ENCODE data around the gene GOLGB1. TPM values are rescaled to one million over a fixed set of nuclear protein-coding genes. Genes with fewer than 3 reads are reported as not detected.

The GOLGB1 gene
- total RNA-seq, 1 donor from 2014 or later: 23.6 TPM

- Mint-ChIP-seq H3K4me1 (ENCODE audit: low read depth) (peaks cover 38% of the 10 kb centered on the region), H3K27ac (no peak overlapping the region), H3K36me3 (ENCODE audit: low read depth) (peaks cover 60% of the 10 kb centered on the region), H3K4me3 (no peak overlapping the region), H3K9me3 (no peaks in the 10 kb centered on the region), H3K27me3 (ENCODE audit: insufficient read depth) (no peaks in the 10 kb centered on the region)
- DNase-seq (ENCODE audit: low spot score): no peak
- intact Hi-C loops (cut with micrococcal nuclease): loop anchor here (5.0 kb wide), 2 partner anchors 1130 to 1540 kb away; partner anchors contain the start of genes HSPBAP1 and SEC22A
These were observed 86.8 kb downstream of the GOLGB1 start for GRCh38 chr3:121662742-121663141.

DNA sequence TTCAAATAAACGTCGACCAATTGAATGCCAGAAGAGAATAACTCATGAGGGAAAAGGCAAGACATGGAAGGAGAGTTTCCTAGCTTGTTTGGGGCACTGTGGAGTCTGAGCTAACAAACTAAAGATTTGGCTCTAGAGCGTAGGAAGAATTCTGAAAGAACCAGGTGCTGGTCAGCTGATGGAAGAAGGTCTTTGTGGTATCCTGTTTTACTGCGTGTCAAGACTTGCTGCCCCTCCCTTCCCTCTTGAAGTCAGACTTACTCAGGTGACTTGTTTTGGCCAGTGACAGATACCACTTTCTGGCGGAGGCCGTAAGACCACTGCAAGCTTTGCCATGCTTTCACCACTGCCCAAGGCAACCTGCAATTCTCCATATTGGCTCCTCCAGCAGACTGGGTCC lies 88.2 kb downstream of the GOLGB1 start:
- Mint-ChIP-seq H3K27me3 (ENCODE audit: insufficient read depth) (no peaks in the 10 kb centered on the region), H3K9me3 (no peaks in the 10 kb centered on the region), H3K27ac (peak overlapping the region; percentile 99), H3K4me3 (peak overlapping the region; percentile 95), H3K36me3 (ENCODE audit: low read depth) (peaks cover 66% of the 10 kb centered on the region), H3K4me1 (ENCODE audit: low read depth) (peaks cover 51% of the 10 kb centered on the region)
- DNase-seq (ENCODE audit: low spot score): no peak
- intact Hi-C loops (cut with micrococcal nuclease): loop anchor here (2.0 to 5.0 kb wide), 3 partner anchors 29 to 1541 kb away; partner anchors contain the start of genes HSPBAP1 and SEC22A

DNA sequence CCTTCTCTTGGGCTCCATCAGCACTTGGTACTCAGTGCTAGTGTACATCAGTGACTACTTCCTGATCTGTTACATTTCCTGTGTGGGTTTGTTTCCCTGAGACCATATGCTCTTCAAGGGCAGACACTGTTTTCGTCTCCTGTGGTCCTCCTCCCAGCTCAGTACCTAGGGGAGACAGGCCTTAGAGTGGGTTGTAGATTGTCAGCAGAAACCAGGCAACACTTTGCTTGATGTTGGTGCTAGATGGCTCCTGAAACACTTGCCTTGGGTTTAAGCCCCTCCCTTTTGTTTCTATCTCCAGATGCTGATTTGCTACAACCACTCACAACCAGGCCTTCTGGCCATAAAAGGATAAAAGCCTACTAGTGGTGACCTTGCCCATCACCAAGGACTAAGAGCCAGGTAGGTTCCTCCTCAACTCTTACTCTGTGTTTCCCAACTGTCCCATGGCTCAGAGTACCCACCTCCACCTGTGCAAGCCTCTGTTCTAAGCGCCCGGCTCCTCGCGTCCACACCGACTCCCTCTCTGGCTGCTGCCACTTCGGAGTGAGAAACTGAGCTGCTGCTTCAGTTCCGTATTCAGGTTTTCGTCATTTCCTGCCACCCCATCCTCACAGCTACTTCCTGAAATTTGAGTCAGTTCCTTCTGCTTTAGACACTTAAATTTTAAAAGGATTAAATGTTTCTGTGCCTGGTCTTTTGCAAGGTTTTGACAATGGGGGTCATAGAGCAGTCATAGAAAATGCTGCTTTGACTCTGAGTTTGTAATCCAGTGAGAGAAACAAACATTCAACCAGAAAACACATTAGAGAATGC lies 89.0 kb downstream of the GOLGB1 start, which contains the start of gene HCLS1:
HCLS1 (minus strand) TSS at position 548 of the 816 bp plus-strand sequence. CDS start 2,556 bp downstream, outside the sequence.
- Mint-ChIP-seq H3K27ac (peak within 1 kb of the TSS; percentile 99), H3K4me3 (peak within 1 kb of the TSS; percentile 95), H3K27me3 (ENCODE audit: insufficient read depth) (no peaks in the 10 kb centered on the region), H3K9me3 (no peaks in the 10 kb centered on the region), H3K4me1 (ENCODE audit: low read depth) (peaks cover 57% of the 10 kb centered on the region), H3K36me3 (ENCODE audit: low read depth) (peaks cover 64% of the 10 kb centered on the region)
- DNase-seq (ENCODE audit: low spot score): peak; percentile 73
- intact Hi-C loops (cut with micrococcal nuclease): loop anchor here (1.0 to 5.0 kb wide), 8 partner anchors 30 to 1542 kb away; partner anchors contain the start of genes EAF2, GOLGB1, HSPBAP1 and IQCB1

GRCh38 chr3:121659586-121659985 lies 90.0 kb downstream of the GOLGB1 start:
- Mint-ChIP-seq H3K36me3 (ENCODE audit: low read depth) (peaks cover 60% of the 10 kb centered on the region), H3K4me1 (ENCODE audit: low read depth) (peaks cover 67% of the 10 kb centered on the region), H3K27ac (peak overlapping the region; percentile 99), H3K27me3 (ENCODE audit: insufficient read depth) (no peaks in the 10 kb centered on the region), H3K9me3 (no peaks in the 10 kb centered on the region), H3K4me3 (peak overlapping the region; percentile 95)
- no peak for DNase-seq (ENCODE audit: low spot score)
- intact Hi-C loops (cut with micrococcal nuclease): no loop called here

- Mint-ChIP-seq H3K4me1 (ENCODE audit: low read depth) (peaks cover 74% of the 10 kb centered on the region), H3K27me3 (ENCODE audit: insufficient read depth) (no peaks in the 10 kb centered on the region), H3K9me3 (no peaks in the 10 kb centered on the region), H3K27ac (peak overlapping the region; percentile 99), H3K36me3 (ENCODE audit: low read depth) (peaks cover 61% of the 10 kb centered on the region), H3K4me3 (peak overlapping the region; percentile 95)
- intact Hi-C loops (cut with micrococcal nuclease): no loop called here
- no peak for DNase-seq (ENCODE audit: low spot score)
These were observed 90.7 kb downstream of the GOLGB1 start for GRCh38 chr3:121658716-121659435.

- H3K4me1 Mint-ChIP-seq (ENCODE audit: low read depth): peaks cover 87% of the 10 kb centered on the region
- DNase-seq (ENCODE audit: low spot score): peak; percentile 9
- peak overlapping the region; percentile 79 for H3K27ac Mint-ChIP-seq
- no peaks in the 10 kb centered on the region for H3K27me3 Mint-ChIP-seq (ENCODE audit: insufficient read depth)
- no peaks in the 10 kb centered on the region for H3K9me3 Mint-ChIP-seq
- H3K36me3 Mint-ChIP-seq (ENCODE audit: low read depth): peaks cover 63% of the 10 kb centered on the region
- intact Hi-C loops (cut with micrococcal nuclease): loop anchor here (1.0 to 5.0 kb wide), 5 partner anchors 95 to 1562 kb away; partner anchors contain the start of genes FAM162A, GOLGB1, GSK3B and MIX23
- peak overlapping the region; percentile 50 for H3K4me3 Mint-ChIP-seq
These were observed 94.8 kb downstream of the GOLGB1 start for GRCh38 chr3:121654493-121655385.

- H3K27ac Mint-ChIP-seq: no peak overlapping the region
- H3K4me3 Mint-ChIP-seq: no peak overlapping the region
- no peaks in the 10 kb centered on the region for H3K27me3 Mint-ChIP-seq (ENCODE audit: insufficient read depth)
- no peaks in the 10 kb centered on the region for H3K9me3 Mint-ChIP-seq
- peaks cover 67% of the 10 kb centered on the region for H3K4me1 Mint-ChIP-seq (ENCODE audit: low read depth)
- intact Hi-C loops (cut with micrococcal nuclease): loop anchor here (5.0 kb wide), 4 partner anchors 496 to 1559 kb away; partner anchors contain the start of genes FAM162A, GSK3B and MIX23
- DNase-seq (ENCODE audit: low spot score): no peak
- peaks cover 52% of the 10 kb centered on the region for H3K36me3 Mint-ChIP-seq (ENCODE audit: low read depth)
These were observed 97.9 kb downstream of the GOLGB1 start for GRCh38 chr3:121651684-121652083.

- peaks cover 50% of the 10 kb centered on the region for H3K4me1 Mint-ChIP-seq (ENCODE audit: low read depth)
- no peak overlapping the region for H3K27ac Mint-ChIP-seq
- no peaks in the 10 kb centered on the region for H3K27me3 Mint-ChIP-seq (ENCODE audit: insufficient read depth)
- intact Hi-C loops (cut with micrococcal nuclease): loop anchor here (5.0 kb wide), 4 partner anchors 498 to 1557 kb away; partner anchors contain the start of genes FAM162A, GSK3B and MIX23
- no peaks in the 10 kb centered on the region for H3K9me3 Mint-ChIP-seq
- no peak overlapping the region for H3K4me3 Mint-ChIP-seq
- H3K36me3 Mint-ChIP-seq (ENCODE audit: low read depth): peaks cover 49% of the 10 kb centered on the region
- DNase-seq (ENCODE audit: low spot score): no peak
These were observed 99.9 kb downstream of the GOLGB1 start for GRCh38 chr3:121649645-121650044.

GRCh38 chr3:121648219-121648958 lies 101.2 kb downstream of the GOLGB1 start:
- intact Hi-C loops (cut with micrococcal nuclease): no loop called here
- DNase-seq (ENCODE audit: low spot score): no peak
- Mint-ChIP-seq H3K27ac (no peak overlapping the region), H3K27me3 (ENCODE audit: insufficient read depth) (no peaks in the 10 kb centered on the region), H3K9me3 (no peaks in the 10 kb centered on the region), H3K36me3 (ENCODE audit: low read depth) (peaks cover 57% of the 10 kb centered on the region), H3K4me3 (no peak overlapping the region), H3K4me1 (ENCODE audit: low read depth) (peaks cover 37% of the 10 kb centered on the region)

DNA sequence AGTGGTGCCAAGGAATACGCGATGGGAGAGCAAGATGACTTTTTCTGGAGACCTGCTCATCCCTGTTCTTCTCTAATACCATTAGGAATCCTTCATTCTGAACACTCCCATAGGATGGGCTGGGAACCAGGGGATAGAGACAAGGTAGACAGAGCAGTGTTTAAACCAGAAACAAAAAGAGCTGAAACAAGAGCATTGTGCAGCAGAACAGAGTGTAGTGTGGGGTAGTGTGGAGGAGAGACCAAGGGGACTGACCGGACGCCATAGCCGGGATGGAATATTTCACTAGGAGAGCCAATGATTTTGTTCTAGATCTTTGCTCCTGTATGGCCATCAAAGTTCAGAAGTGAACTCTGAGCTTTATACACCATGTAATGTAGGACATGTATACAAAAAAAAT lies 104.5 kb downstream of the GOLGB1 start:
- Mint-ChIP-seq H3K4me1 (ENCODE audit: low read depth) (peaks cover 25% of the 10 kb centered on the region), H3K36me3 (ENCODE audit: low read depth) (peaks cover 59% of the 10 kb centered on the region)

DNA sequence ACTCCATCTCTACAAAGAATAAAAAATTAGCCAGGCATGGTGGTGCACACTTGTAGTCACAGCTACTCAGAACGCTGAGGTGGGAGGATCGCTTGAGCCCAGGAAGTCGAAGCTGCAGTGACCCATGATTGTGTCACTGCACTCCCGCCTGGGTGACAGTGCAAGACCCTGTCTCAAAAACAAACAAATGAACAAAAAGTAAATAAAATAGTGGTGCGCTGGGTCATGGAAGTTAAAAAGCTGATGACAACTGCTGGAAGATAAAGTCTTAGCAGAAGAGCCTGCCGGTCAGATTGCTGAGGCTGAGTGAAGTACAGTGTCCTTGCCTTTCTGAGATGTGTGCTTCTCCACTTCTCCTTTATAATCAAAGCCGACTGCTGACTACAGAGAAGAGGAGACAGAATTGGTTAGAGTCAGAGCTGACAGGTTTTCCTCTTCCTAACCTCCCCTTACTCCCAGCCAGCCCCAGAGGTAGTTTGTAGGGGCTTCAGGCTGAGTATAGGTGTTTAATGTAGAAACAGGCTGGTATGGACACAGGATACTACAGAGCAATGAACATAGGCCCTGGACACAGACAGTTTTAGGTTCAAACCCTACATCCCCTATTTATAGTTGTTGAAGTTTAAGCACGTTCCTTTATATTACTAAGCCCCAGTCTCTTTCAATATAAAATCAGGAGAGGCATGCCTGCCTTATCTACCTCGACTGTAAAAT lies 106.8 kb downstream of the GOLGB1 start:
- peaks cover 63% of the 10 kb centered on the region for H3K36me3 Mint-ChIP-seq (ENCODE audit: low read depth)
- no peaks in the 10 kb centered on the region for H3K27me3 Mint-ChIP-seq (ENCODE audit: insufficient read depth)
- H3K9me3 Mint-ChIP-seq: no peaks in the 10 kb centered on the region
- H3K4me1 Mint-ChIP-seq (ENCODE audit: low read depth): peaks cover 13% of the 10 kb centered on the region
- no peak overlapping the region for H3K4me3 Mint-ChIP-seq
- intact Hi-C loops (cut with micrococcal nuclease): no loop called here
- no peak for DNase-seq (ENCODE audit: low spot score)
- peak overlapping the region; percentile 8 for H3K27ac Mint-ChIP-seq

More for the DNA sequence above, 104.5 kb downstream of the GOLGB1 start:
- no peak for DNase-seq (ENCODE audit: low spot score)
- Mint-ChIP-seq H3K27me3 (ENCODE audit: insufficient read depth) (no peaks in the 10 kb centered on the region), H3K27ac (no peak overlapping the region), H3K9me3 (no peaks in the 10 kb centered on the region), H3K4me3 (no peak overlapping the region)
- intact Hi-C loops (cut with micrococcal nuclease): no loop called here
